Vagina (tissue), 2 donors: Measurements from ENCODE around the gene SPG11. TPM values are rescaled to one million over a fixed set of nuclear protein-coding genes. Genes with fewer than 3 reads are reported as not detected.
A peak's percentile ranks its signal among the peaks of the same experiment; 100 is the strongest.

Experiments
- DNase-seq, 2 donors: peaks; one replicate each; pipeline ENCODE4 v3.0.0-alpha.2; 2017; ENCODE audit errors: extremely low spot score in 2 of 2
- H3K27ac ChIP-seq: fragments of 200-600 bp; sonication (generic); one replicate; pipeline ENCODE4 v1.5.1; 2019
- H3K27me3 ChIP-seq: fragments of 200-600 bp; sonication (generic); one replicate; pipeline ENCODE4 v1.5.1; 2019
- H3K36me3 ChIP-seq, 2 donors: fragments of 200-600 bp; sonication (generic); one replicate each; pipeline ENCODE4 v1.5.1; 2017 to 2019
- H3K4me1 ChIP-seq: fragments of 200-600 bp; sonication (generic); one replicate; pipeline ENCODE4 v1.5.1; 2019
- H3K4me3 ChIP-seq, 2 donors: fragments of 200-600 bp; sonication (generic); 1 replicate in 1 of 2; 2 replicates in 1 of 2; pipeline ENCODE4 v1.5.1; 2016 to 2019
- H3K9me3 ChIP-seq: fragments of 200-600 bp; sonication (generic); one replicate; pipeline ENCODE4 v1.5.1; 2019
- CTCF ChIP-seq, 3 experiments: fragments of 450-650 bp in 2 of 3; fragments of 200-600 bp in 1 of 3; sonication (generic) in 1 of 3; IDR thresholded peaks; one replicate each; pipeline ENCODE4 v1.5.1; 2017 to 2019; ENCODE audit warnings: antibody characterized with exemption in 3 of 3, mild to moderate bottlenecking in 2 of 3, moderate library complexity in 2 of 3
- POLR2A ChIP-seq, 2 donors: fragments of 450-650 bp; IDR thresholded peaks; one replicate each; pipeline ENCODE4 v1.6.1; 2017; ENCODE audit warnings: antibody characterized with exemption in 2 of 2, mild to moderate bottlenecking in 2 of 2, moderate library complexity in 2 of 2
- POLR2AphosphoS5 ChIP-seq, 2 donors: sonication (generic); formaldehyde crosslinking; IDR thresholded peaks; one replicate each; pipeline ENCODE4 v1.9.0; 2017; ENCODE audit warnings: antibody characterized with exemption in 2 of 2, mild to moderate bottlenecking in 2 of 2, low read depth in 1 of 2; ENCODE audit not compliant: insufficient read depth in 1 of 2
- intact Hi-C: fragments of 100-400 bp; cut with DNase I; formaldehyde crosslinking; loops from one replicate; pipeline ENCODE4 v1.15.1; 2023
- total RNA-seq: library from RNA; depleted of rRNA; stranded (reverse); fragments of >200 nt; gene quantifications from one replicate; pipeline ENCODE4 v1.2.3, GENCODE V29; 2016

Gene SPG11
- total RNA-seq, 1 donor from 2014 or later, result 98.2 TPM

GRCh38 chr15:44595656-44596510 is 67.6 kb downstream of the SPG11 start:
- Histone ChIP-seq H3K36me3 (peaks cover 0 to 63% of the 10 kb centered on the region in 2 donors), H3K27me3 (no peaks in the 10 kb centered on the region), H3K9me3 (no peaks in the 10 kb centered on the region), H3K27ac (no peak overlapping the region), H3K4me1 (no peaks in the 10 kb centered on the region), H3K4me3 (no peak overlapping the region)
- no peak for TF ChIP-seq CTCF (IDR thresholded peaks at IDR 0.05)
- TF ChIP-seq POLR2A (IDR thresholded peaks at IDR 0.05), result no peak
- no peak for TF ChIP-seq POLR2AphosphoS5 (IDR thresholded peaks at IDR 0.05; ENCODE audit: insufficient read depth in 1 of 2, low read depth in 1 of 2)
- no peak for DNase-seq
- intact Hi-C loops, result no loop called here

- no peaks in the 10 kb centered on the region for H3K9me3 ChIP-seq
Observed at GRCh38 chr15:44595246-44595645, 68.2 kb downstream of the SPG11 start.

GRCh38 chr15:44593042-44593736 is 70.3 kb downstream of the SPG11 start:
- H3K4me3 ChIP-seq, result no peak overlapping the region
- no peaks in the 10 kb centered on the region for H3K27me3 ChIP-seq
- peaks cover 0 to 75% of the 10 kb centered on the region in 2 donors for H3K36me3 ChIP-seq
- intact Hi-C loops, result no loop called here
- no peak for DNase-seq
- no peak for TF ChIP-seq CTCF (IDR thresholded peaks at IDR 0.05)
- TF ChIP-seq POLR2AphosphoS5 (IDR thresholded peaks at IDR 0.05; ENCODE audit: insufficient read depth in 1 of 2, low read depth in 1 of 2), result peak in 1 of 2 donors; percentile 12
- no peak for TF ChIP-seq POLR2A (IDR thresholded peaks at IDR 0.05)
- no peaks in the 10 kb centered on the region for H3K4me1 ChIP-seq
- H3K27ac ChIP-seq, result no peak overlapping the region
- H3K9me3 ChIP-seq, result no peaks in the 10 kb centered on the region

More at GRCh38 chr15:44595246-44595645, 68.2 kb downstream of the SPG11 start:
- no peaks in the 10 kb centered on the region for H3K27me3 ChIP-seq
- no peaks in the 10 kb centered on the region for H3K4me1 ChIP-seq
- H3K27ac ChIP-seq, result no peak overlapping the region
- TF ChIP-seq POLR2A (IDR thresholded peaks at IDR 0.05), result no peak
- TF ChIP-seq CTCF (IDR thresholded peaks at IDR 0.05), result no peak
- no peak for TF ChIP-seq POLR2AphosphoS5 (IDR thresholded peaks at IDR 0.05; ENCODE audit: insufficient read depth in 1 of 2, low read depth in 1 of 2)
- no peak overlapping the region for H3K4me3 ChIP-seq
- H3K36me3 ChIP-seq, result peaks cover 0 to 64% of the 10 kb centered on the region in 2 donors
- DNase-seq, result no peak
- intact Hi-C loops, result no loop called here

GRCh38 chr15:44591326-44591725 is 72.1 kb downstream of the SPG11 start:
- intact Hi-C loops, result no loop called here
- TF ChIP-seq POLR2AphosphoS5 (IDR thresholded peaks at IDR 0.05; ENCODE audit: insufficient read depth in 1 of 2, low read depth in 1 of 2) (peak in 1 of 2 donors; percentile 75), POLR2A (IDR thresholded peaks at IDR 0.05) (no peak)
- H3K36me3 ChIP-seq, result peaks cover 0 to 63% of the 10 kb centered on the region in 2 donors
- H3K27me3 ChIP-seq, result no peaks in the 10 kb centered on the region
- H3K4me1 ChIP-seq, result no peaks in the 10 kb centered on the region
- no peak overlapping the region for H3K4me3 ChIP-seq
- H3K9me3 ChIP-seq, result no peaks in the 10 kb centered on the region
- H3K27ac ChIP-seq, result no peak overlapping the region
- no peak for DNase-seq

- no peaks in the 10 kb centered on the region for H3K27me3 ChIP-seq
- H3K9me3 ChIP-seq, result no peaks in the 10 kb centered on the region
- DNase-seq, result no peak
- TF ChIP-seq POLR2A (IDR thresholded peaks at IDR 0.05) (no peak), CTCF (IDR thresholded peaks at IDR 0.05) (no peak), POLR2AphosphoS5 (IDR thresholded peaks at IDR 0.05; ENCODE audit: insufficient read depth in 1 of 2, low read depth in 1 of 2) (no peak)
- intact Hi-C loops, result no loop called here
- H3K27ac ChIP-seq, result no peak overlapping the region
- no peaks in the 10 kb centered on the region for H3K4me1 ChIP-seq
- no peak overlapping the region for H3K4me3 ChIP-seq
- H3K36me3 ChIP-seq, result peaks cover 0 to 64% of the 10 kb centered on the region in 2 donors
Observed at GRCh38 chr15:44588541-44588940, 74.9 kb downstream of the SPG11 start.
